K562 (cell line): ENCODE measurements around the gene CREB3L1. TPM values are rescaled to one million over a fixed set of nuclear protein-coding genes. Genes with fewer than 3 reads are reported as not detected.
A peak's percentile ranks its signal among the peaks of the same experiment; 100 is the strongest.

Source experiments
- ATF6 ChIP-seq: sonication (generic); formaldehyde crosslinking; IDR thresholded peaks from 2 replicates; pipeline ENCODE4 v1.4.0; 2020; ENCODE audit warnings: mild to moderate bottlenecking, missing genetic modification reagents
- BDP1 ChIP-seq: IDR thresholded peaks from 3 replicates; pipeline ENCODE4 v1.6.1; 2011; ENCODE audit not compliant: insufficient read length, insufficient read depth
- HOMEZ ChIP-seq: fragments of 250-450 bp; sonication (Bioruptor Pico); IDR thresholded peaks from 2 replicates; pipeline ENCODE4 v1.4.0; 2020; ENCODE audit warnings: mild to moderate bottlenecking, moderate library complexity
- MYC ChIP-seq, 2 experiments: fragments of 250-450 bp in 1 of 2; sonication (Bioruptor Pico) in 1 of 2; IDR thresholded peaks; 2 replicates each; pipeline versions ENCODE4 v1.5.1 to v1.6.1; 2012 to 2021; ENCODE audit warnings: low read depth in 2 of 2, borderline replicate concordance in 1 of 2, improper control_type of control experiment in 1 of 2, low read length in 1 of 2, mild to moderate bottlenecking in 1 of 2, moderate library complexity in 1 of 2
- NELFE ChIP-seq: IDR thresholded peaks from 2 replicates; pipeline ENCODE4 v1.6.1; 2011; ENCODE audit warnings: mild to moderate bottlenecking; ENCODE audit not compliant: insufficient read depth, insufficient read length
- NFE2 ChIP-seq: IDR thresholded peaks from 2 replicates; pipeline ENCODE4 v1.6.1; 2014; ENCODE audit warnings: antibody characterized with exemption, low read depth
- PTTG1 ChIP-seq: fragments of 450-650 bp; IDR thresholded peaks from 2 replicates; pipeline ENCODE4 v1.6.1; 2016; ENCODE audit warnings: low read depth, mild to moderate bottlenecking, missing genetic modification characterization, missing compliant biosample characterization
- SIN3B ChIP-seq: fragments of 450-650 bp; IDR thresholded peaks from 2 replicates; pipeline ENCODE4 v1.6.1; 2017; ENCODE audit warnings: low read depth, mild to moderate bottlenecking, moderate library complexity
- SRSF3 ChIP-seq: fragments of 200-400 bp; formaldehyde crosslinking; IDR thresholded peaks from 2 replicates; pipeline ENCODE4 v1.6.1; 2016; ENCODE audit warnings: mild to moderate bottlenecking, low read length, moderate library complexity; ENCODE audit not compliant: insufficient read depth
- ZBTB1 ChIP-seq: sonication (generic); formaldehyde crosslinking; IDR thresholded peaks from 2 replicates; pipeline ENCODE4 v1.8.1; 2023; ENCODE audit warnings: missing genetic modification reagents, low read depth, mild to moderate bottlenecking, borderline replicate concordance
- ZBTB34 ChIP-seq: fragments of 250-450 bp; sonication (Bioruptor Pico); IDR thresholded peaks from 2 replicates; pipeline ENCODE4 v1.8.0; 2021; ENCODE audit warnings: mild to moderate bottlenecking, moderate library complexity
- ZNF146 ChIP-seq: IDR thresholded peaks from one replicate; pipeline ENCODE4 v1.6.1; 2018; ENCODE audit warnings: missing compliant biosample characterization; ENCODE audit not compliant: unreplicated experiment
- ZNF354B ChIP-seq: fragments of 250-450 bp; sonication (Bioruptor Pico); IDR thresholded peaks from 2 replicates; pipeline ENCODE4 v1.4.0; 2020
- ZNF431 ChIP-seq: sonication (generic); formaldehyde crosslinking; IDR thresholded peaks from 2 replicates; pipeline ENCODE4 v1.8.0; 2022; ENCODE audit warnings: mild to moderate bottlenecking, missing genetic modification reagents
- polyA plus RNA-seq, 8 experiments: library from polyadenylated mRNA; depleted of rRNA in 4 of 8; stranded (reverse) in 5 of 8; unstranded in 3 of 8; fragments of >200 nt; fragmentation: Nextera tagmentation in 2 of 8; fragmentation: Illumina TruSeq in 1 of 8; extraction: Ambion mirVana in 2 of 8; extraction: Trizol in 1 of 8; gene quantifications; 2 replicates each; pipeline versions ENCODE4 v1.2.1 to v1.2.3, GENCODE V29; 2011 to 2014; ENCODE audit warnings: inconsistent platforms in 1 of 8, missing spikeins in 1 of 8
- total RNA-seq, 7 experiments: library from RNA; depleted of rRNA in 6 of 7; stranded (reverse); fragments of >200 nt in 6 of 7; fragmentation: Illumina TruSeq in 2 of 7; extraction: Trizol in 2 of 7; gene quantifications; 2 replicates each; pipeline versions ENCODE4 v1.2.1 to v1.2.3, GENCODE V29; 2011 to 2021; ENCODE audit warnings: low replicate concordance in 1 of 7

The CREB3L1 gene
- total and polyA plus RNA-seq, 9 of the 15 experiments (the other 6 are each of a cell fraction or from before 2014, with no cell fraction given), result 1.2 to 27.6 (median 3.7) TPM

- TF ChIP-seq ZBTB34 (CRISPR knock-in tag) (no peak), ZNF354B (CRISPR knock-in tag) (no peak), ZNF146 (CRISPR knock-in tag) (no peak), PTTG1 (tag) (no peak), HOMEZ (CRISPR knock-in tag) (no peak), ZNF431 (no peak), MYC (IDR thresholded peaks at IDR 0.05; ENCODE audit: low read depth, low read length) (peak; percentile 65), MYC (CRISPR knock-in tag; IDR thresholded peaks at IDR 0.05; ENCODE audit: borderline replicate concordance, low read depth) (no peak), SIN3B (no peak), SRSF3 (no peak), NFE2 (peak; percentile 45), ZBTB1 (CRISPR knock-in tag) (no peak), BDP1 (no peak), NELFE (no peak), ATF6 (no peak)
These were observed 19.3 kb downstream of the CREB3L1 start (continued) for GRCh38 chr11:46296528-46297448.
